Measurements from ENCODE around the gene RAMACL. TPM values are rescaled to one million over a fixed set of nuclear protein-coding genes. Genes with fewer than 3 reads are reported as not detected.

RAMACL gene
- total RNA-seq, 1 donor from 2014 or later = 4.9 TPM

GRCh38 chr6:166572370-166573261 is 13.9 kb downstream of the RAMACL start:
- DNase-seq (ENCODE audit: low spot score) = no peak
- Mint-ChIP-seq H3K27ac (ENCODE audit: unreplicated experiment) (peak overlapping the region; percentile 70), H3K4me3 (ENCODE audit: unreplicated experiment) (peak overlapping the region; percentile 73), H3K9me3 (ENCODE audit: unreplicated experiment) (peaks cover 2% of the 10 kb centered on the region), H3K4me1 (ENCODE audit: unreplicated experiment) (peaks cover 42% of the 10 kb centered on the region), H3K36me3 (ENCODE audit: low read depth, unreplicated experiment) (peaks cover 24% of the 10 kb centered on the region), H3K27me3 (ENCODE audit: unreplicated experiment) (peaks cover 5% of the 10 kb centered on the region)
- no peak for TF ChIP-seq CTCF (IDR thresholded peaks at IDR 0.05; ENCODE audit: unreplicated experiment)

DNA sequence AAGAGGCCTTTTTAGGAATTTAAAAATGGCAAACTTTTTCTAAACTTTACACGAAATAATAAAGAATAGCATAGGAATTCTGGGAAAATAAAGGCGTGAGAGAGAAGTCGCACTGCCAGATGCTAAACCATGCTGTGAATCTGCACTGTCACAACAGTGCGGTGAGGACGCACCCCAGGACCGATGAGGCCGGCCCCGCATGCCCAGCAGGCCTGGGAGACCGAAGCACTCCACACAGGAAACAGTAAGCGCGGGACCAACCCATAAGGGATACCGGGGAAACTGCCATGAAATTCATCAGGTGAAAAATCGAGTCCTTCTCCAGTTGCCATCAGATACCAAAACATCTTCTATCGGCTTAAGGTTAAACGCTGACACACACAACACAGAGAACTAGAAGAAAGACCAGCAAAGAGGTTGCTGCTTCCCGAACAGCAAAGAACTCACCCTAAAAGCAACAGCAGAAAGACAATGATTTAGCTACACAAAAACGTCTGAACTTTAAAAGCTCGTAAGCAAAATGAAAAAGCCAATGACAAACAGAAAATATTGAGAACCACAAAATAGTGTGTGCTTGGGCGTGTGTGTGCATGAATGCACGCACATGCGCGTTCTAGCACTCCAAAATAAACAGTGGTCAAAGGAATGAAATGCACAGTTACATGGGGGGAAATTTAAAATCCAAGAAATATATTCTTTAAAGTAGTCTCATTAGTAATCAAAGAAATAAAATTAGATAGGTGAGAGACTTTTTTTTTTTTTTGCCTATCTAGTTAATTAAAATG is 15.4 kb downstream of the RAMACL start:
- Mint-ChIP-seq H3K27me3 (ENCODE audit: unreplicated experiment) (peaks cover 3% of the 10 kb centered on the region), H3K9me3 (ENCODE audit: unreplicated experiment) (no peaks in the 10 kb centered on the region), H3K36me3 (ENCODE audit: low read depth, unreplicated experiment) (peaks cover 17% of the 10 kb centered on the region), H3K4me1 (ENCODE audit: unreplicated experiment) (peaks cover 49% of the 10 kb centered on the region), H3K27ac (ENCODE audit: unreplicated experiment) (peak overlapping the region; percentile 7), H3K4me3 (ENCODE audit: unreplicated experiment) (no peak overlapping the region)
- no peak for DNase-seq (ENCODE audit: low spot score)
- no peak for TF ChIP-seq CTCF (IDR thresholded peaks at IDR 0.05; ENCODE audit: unreplicated experiment)

DNA sequence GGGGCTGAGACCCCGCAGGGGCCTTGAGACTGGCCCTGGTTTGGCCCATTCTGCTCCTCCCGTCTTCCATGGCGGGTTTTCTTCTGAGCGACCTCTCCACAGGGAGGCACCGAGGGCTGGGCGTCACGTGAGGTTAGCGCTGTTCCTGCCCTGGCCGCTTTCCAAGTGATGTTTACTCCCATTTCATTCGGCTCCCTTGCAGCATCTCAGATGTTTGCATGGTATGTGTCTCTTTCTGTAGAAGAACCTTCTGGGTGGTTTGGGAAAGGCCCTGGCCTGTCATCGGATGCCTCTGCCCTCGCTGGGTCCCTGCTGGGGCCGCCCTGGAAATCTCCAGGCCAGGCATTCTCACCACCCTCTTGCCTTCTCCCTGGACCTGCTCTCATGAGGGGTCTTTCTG is 17.3 kb downstream of the RAMACL start:
- Mint-ChIP-seq H3K36me3 (ENCODE audit: low read depth, unreplicated experiment) (peaks cover 18% of the 10 kb centered on the region), H3K9me3 (ENCODE audit: unreplicated experiment) (no peaks in the 10 kb centered on the region), H3K4me3 (ENCODE audit: unreplicated experiment) (no peak overlapping the region), H3K4me1 (ENCODE audit: unreplicated experiment) (peaks cover 58% of the 10 kb centered on the region), H3K27ac (ENCODE audit: unreplicated experiment) (no peak overlapping the region), H3K27me3 (ENCODE audit: unreplicated experiment) (peaks cover 5% of the 10 kb centered on the region)
- DNase-seq (ENCODE audit: low spot score) = no peak
- TF ChIP-seq CTCF (IDR thresholded peaks at IDR 0.05; ENCODE audit: unreplicated experiment) = no peak

GRCh38 chr6:166567813-166568212 is 18.7 kb downstream of the RAMACL start:
- peaks cover 56% of the 10 kb centered on the region for H3K4me1 Mint-ChIP-seq (ENCODE audit: unreplicated experiment)

More at GRCh38 chr6:166567813-166568212, 18.7 kb downstream of the RAMACL start:
- Mint-ChIP-seq H3K27me3 (ENCODE audit: unreplicated experiment) (peaks cover 2% of the 10 kb centered on the region), H3K9me3 (ENCODE audit: unreplicated experiment) (no peaks in the 10 kb centered on the region), H3K4me3 (ENCODE audit: unreplicated experiment) (no peak overlapping the region), H3K27ac (ENCODE audit: unreplicated experiment) (peak overlapping the region; percentile 40), H3K36me3 (ENCODE audit: low read depth, unreplicated experiment) (peaks cover 25% of the 10 kb centered on the region)
- TF ChIP-seq CTCF (IDR thresholded peaks at IDR 0.05; ENCODE audit: unreplicated experiment) = no peak
- no peak for DNase-seq (ENCODE audit: low spot score)

All from endothelial cell (in vitro differentiated cells).